Mucosa of descending colon (tissue), 3 donors: ENCODE measurements around the gene R3HDM4. TPM values are rescaled to one million over a fixed set of nuclear protein-coding genes. Genes with fewer than 3 reads are reported as not detected.

Source experiments
- ATAC-seq: fragments of 200-7000 bp; cut with Tn5 transposase; one replicate; pipeline ENCODE4 v1.9.1; 2020; ENCODE audit warnings: mild to moderate bottlenecking, moderate library complexity
- DNase-seq, 3 donors: peaks; one replicate each; pipeline ENCODE4 v3.0.0-alpha.2; 2020
- H3K36me3 ChIP-seq: fragments of 200-600 bp; one replicate; pipeline ENCODE4 v1.8.0; 2021; ENCODE audit warnings: low read depth, mild to moderate bottlenecking
- H3K4me1 ChIP-seq: fragments of 200-600 bp; one replicate; pipeline ENCODE4 v1.8.0; 2021; ENCODE audit warnings: low read depth, mild to moderate bottlenecking
- H3K4me3 ChIP-seq: fragments of 200-600 bp; one replicate; pipeline ENCODE4 v1.8.0; 2021; ENCODE audit warnings: mild to moderate bottlenecking
- H3K9me3 ChIP-seq: fragments of 200-600 bp; one replicate; pipeline ENCODE4 v1.8.0; 2021; ENCODE audit warnings: mild to moderate bottlenecking
- intact Hi-C, 2 donors: fragments of 100-400 bp; cut with DNase I in 1 of 2; cut with micrococcal nuclease in 1 of 2; formaldehyde crosslinking; loops; one replicate each; pipeline versions ENCODE4 v1.11.0 to v1.11.1; 2022; cut with DNase I, micrococcal nuclease
- total RNA-seq, 3 donors: library from RNA; stranded (reverse); fragmentation: NEBNext Ultra II Directional in 2 of 3; extraction: Animal tissue kit (Norgen Biotek cat#: 25700) in 2 of 3; gene quantifications; one replicate each; pipeline versions ENCODE4 v1.2.1 to v1.2.4, GENCODE V29; 2021 to 2023
- TF ChIP-seq, protein P1 (sequence below): fragments of 200-600 bp; IDR thresholded peaks from one replicate; pipeline ENCODE4 v1.8.0; 2022; ENCODE audit warnings: antibody characterized with exemption, mild to moderate bottlenecking
- donor health status: DM: no; HTN: no; CAD: no; lungs with moderate emphysema.
- donor health status: DM: no; HTN: no; CAD: no.
- donor health status: DM: no; HTN: yes; CAD: no.

The R3HDM4 gene
- total RNA-seq, 3 donors from 2014 or later: 52.6 to 62.6 (median 54.8) TPM

DNA sequence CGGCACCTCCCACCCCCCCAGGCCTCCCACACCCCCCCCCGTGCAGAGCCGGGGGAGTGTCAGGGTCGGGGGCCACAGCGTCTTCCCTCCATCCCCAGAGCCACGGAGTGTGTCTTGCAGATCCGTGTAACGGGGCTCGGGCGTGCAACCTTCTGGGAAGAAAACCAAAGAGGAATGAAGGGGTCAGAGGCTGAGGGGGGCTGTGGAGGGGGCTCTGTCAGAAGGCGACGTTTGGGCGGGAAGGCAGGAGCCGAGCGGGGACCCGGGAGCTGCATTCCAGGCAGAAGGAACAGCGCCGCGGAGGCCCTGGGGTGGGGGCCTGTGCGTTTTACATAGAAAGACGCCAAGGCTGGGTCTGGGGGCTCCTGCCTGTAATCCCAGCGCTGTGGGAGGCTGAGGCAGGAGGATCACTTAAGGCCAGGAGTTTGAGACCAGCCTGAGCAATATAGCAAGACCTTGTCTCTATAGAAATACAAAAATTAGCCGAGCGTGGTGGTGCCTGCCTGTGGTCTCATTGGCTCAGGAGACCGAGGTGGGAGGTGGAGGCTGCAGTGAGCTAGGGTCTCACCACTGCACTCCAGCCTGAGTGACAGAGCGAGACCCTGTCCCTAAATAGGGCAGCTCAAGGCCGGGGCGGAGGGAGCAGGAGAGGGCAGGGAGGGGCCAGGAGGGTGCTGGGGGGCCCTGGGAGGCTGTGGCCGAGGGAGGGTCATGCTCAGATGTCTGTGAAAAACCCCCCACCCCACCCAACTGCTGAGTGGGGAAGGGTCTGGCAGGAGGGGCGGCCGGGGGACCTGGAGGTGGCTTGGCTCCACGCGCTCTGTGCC is 40.6 kb upstream of the R3HDM4 start:
- intact Hi-C loops: no loop called here
- Histone ChIP-seq H3K9me3 (no peaks in the 10 kb centered on the region), H3K4me1 (peaks cover 28% of the 10 kb centered on the region), H3K4me3 (no peak overlapping the region), H3K36me3 (no peaks in the 10 kb centered on the region)
- DNase-seq (no peak), ATAC-seq (no peak)
- TF ChIP-seq, protein P1, sequence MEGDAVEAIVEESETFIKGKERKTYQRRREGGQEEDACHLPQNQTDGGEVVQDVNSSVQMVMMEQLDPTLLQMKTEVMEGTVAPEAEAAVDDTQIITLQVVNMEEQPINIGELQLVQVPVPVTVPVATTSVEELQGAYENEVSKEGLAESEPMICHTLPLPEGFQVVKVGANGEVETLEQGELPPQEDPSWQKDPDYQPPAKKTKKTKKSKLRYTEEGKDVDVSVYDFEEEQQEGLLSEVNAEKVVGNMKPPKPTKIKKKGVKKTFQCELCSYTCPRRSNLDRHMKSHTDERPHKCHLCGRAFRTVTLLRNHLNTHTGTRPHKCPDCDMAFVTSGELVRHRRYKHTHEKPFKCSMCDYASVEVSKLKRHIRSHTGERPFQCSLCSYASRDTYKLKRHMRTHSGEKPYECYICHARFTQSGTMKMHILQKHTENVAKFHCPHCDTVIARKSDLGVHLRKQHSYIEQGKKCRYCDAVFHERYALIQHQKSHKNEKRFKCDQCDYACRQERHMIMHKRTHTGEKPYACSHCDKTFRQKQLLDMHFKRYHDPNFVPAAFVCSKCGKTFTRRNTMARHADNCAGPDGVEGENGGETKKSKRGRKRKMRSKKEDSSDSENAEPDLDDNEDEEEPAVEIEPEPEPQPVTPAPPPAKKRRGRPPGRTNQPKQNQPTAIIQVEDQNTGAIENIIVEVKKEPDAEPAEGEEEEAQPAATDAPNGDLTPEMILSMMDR: no peak

DNA sequence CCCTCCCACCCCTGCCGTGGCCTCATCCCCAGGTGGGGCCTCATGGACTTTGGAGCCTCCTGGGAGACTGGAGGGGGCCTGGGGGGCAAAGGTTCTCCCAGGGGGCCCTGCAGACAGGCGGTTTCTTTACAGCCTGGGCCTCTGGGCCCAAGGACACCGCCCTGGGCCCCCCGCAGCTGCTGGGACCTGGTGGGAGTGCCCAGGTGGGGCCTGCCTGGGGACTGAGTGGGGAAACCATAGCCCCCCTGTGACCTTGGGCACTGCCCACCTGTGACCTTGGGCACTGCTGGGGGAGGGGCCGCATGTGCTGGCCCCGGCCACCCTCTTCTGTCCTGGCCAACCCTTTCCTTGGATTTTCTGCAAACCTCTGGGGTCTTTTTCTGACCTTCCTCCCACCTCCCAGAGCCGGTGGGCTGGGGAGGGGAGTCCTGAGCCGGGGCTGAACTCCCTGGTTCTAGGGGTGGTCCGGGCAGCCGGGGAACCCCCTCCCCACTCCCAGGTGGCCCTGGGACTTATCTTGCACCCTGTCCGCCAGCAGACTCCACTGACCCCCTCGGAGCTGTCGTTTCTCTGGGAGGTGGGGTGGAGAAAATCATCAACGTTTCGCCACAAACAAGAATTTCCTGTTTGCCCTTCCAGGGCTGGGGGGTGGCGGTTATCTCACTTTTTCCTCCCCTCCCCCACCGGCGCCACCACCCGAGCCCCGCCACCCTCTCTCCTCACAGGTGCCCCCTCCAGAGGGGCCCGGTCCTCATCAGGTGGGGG is 39.8 kb upstream of the R3HDM4 start:
- TF ChIP-seq, protein P1: no peak
- intact Hi-C loops: no loop called here
- H3K4me1 ChIP-seq: peaks cover 28% of the 10 kb centered on the region
- ATAC-seq (peak; percentile 57), DNase-seq (peak; percentile 65 to 77 (median 71))
- no peaks in the 10 kb centered on the region for H3K9me3 ChIP-seq
- H3K4me3 ChIP-seq: no peak overlapping the region
- H3K36me3 ChIP-seq: no peaks in the 10 kb centered on the region

DNA sequence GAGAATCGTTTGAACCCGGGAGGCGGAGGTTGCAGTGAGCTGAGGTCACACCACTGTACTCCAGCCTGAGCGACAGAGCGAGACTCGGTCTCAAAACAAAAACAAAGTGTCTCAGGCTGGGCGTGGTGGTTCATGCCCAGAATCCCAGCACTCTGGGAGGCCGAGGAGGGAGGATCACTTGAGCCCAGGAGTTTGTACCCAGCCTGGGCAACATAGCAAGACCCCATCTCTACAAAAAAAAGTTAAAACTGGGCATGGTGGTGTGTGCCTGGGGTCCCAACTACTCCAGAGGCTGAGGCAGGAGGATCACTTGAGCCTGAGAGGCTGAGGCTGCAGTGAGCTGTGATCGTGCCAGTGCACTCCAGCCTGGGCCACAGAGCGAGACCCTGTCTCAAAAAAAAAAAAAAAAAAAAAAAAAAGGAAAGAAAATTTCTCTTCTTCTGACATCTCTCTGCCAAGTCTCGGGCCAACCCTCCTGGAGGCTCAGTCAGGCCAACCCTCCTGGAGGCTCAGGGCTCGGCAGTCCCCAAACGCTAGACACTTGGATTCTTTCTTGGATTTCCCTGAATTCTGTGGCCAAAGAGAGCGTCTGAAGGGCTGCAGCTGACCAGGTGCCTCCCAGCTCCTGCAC is 39.1 kb upstream of the R3HDM4 start:
- intact Hi-C loops: no loop called here
- DNase-seq: no peak

DNA sequence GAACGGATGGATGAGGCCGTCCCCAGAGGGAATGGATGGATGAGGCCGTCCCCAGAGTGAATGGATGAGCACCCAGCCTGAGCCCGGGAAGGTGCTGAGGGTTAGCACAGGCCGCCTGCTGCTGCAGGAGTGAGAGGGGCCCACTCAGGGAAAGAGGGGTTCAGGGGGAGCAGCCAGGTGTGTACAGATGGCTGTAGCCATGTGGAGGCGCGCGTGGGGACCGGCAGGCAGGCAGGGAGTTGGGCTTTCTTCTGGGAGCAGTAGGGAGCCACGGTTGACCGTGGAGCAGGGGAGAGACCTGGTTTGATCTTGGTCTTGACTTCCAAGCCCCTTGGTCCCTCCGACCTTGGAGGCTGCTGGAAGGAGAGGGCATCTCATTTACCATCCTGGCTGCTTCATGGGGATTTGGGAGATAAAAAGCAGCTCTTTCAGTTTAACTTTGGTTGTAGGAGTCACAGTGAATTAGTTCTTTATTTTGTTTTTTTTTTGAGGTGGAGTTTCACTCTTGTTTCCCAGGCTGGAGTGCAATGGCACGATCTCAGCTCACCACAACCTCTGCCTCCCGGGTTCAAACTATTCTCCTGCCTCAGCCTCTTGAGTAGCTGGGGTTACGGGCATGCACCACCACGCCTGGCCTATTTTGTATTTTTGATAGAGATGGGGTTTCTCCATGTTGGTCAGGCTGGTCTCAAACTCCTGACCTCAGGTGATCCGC is 37.5 kb upstream of the R3HDM4 start:
- TF ChIP-seq, protein P1: no peak
- H3K36me3 ChIP-seq: no peaks in the 10 kb centered on the region
- ATAC-seq: no peak
- DNase-seq: no peak
- peaks cover 20% of the 10 kb centered on the region for H3K4me1 ChIP-seq
- intact Hi-C loops: no loop called here
- no peak overlapping the region for H3K4me3 ChIP-seq
- no peaks in the 10 kb centered on the region for H3K9me3 ChIP-seq

More for the DNA sequence above, 39.1 kb upstream of the R3HDM4 start:
- TF ChIP-seq, protein P1: no peak
- ATAC-seq: no peak
- Histone ChIP-seq H3K4me3 (no peak overlapping the region), H3K36me3 (no peaks in the 10 kb centered on the region), H3K4me1 (peaks cover 28% of the 10 kb centered on the region), H3K9me3 (no peaks in the 10 kb centered on the region)

- peak in 2 of 3 donors; percentile 28 to 53 for DNase-seq
- ATAC-seq: no peak
- intact Hi-C loops: no loop called here
- Histone ChIP-seq H3K4me1 (peaks cover 26% of the 10 kb centered on the region), H3K9me3 (no peaks in the 10 kb centered on the region), H3K4me3 (no peak overlapping the region), H3K36me3 (no peaks in the 10 kb centered on the region)
- TF ChIP-seq, protein P1: no peak
Measured at GRCh38 chr19:948842-949496, 36.0 kb upstream of the R3HDM4 start.
